Measurements from ENCODE around the gene VAV1. TPM values are rescaled to one million over a fixed set of nuclear protein-coding genes. Genes with fewer than 3 reads are reported as not detected.

Gene VAV1
- polyA plus RNA-seq, 3 donors: 1.3 to 1.7 (median 1.5) TPM

DNA sequence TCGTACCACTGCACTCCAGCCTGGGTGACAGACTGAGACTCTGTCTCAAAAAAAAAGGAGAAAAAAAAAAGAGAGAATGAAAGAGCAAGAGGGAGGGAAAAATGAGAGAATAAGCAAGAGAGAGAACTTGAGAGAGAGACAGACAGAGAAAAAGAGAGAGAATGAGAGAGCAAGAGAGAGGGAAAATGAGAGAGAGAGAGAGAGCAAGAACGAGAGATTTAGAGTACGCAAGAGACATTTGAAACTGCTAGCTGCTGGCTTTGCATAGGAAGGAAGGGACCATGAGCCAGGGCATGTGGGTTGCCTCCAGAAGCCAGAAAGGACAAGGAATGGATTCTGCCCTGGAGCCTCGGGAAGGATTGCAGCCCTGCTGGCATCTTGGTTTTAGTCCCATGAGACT lies 105.3 kb downstream of the VAV1 start:
- DNase-seq (ENCODE audit: low read depth in 3 of 3, low spot score in 2 of 3): no peak

DNA sequence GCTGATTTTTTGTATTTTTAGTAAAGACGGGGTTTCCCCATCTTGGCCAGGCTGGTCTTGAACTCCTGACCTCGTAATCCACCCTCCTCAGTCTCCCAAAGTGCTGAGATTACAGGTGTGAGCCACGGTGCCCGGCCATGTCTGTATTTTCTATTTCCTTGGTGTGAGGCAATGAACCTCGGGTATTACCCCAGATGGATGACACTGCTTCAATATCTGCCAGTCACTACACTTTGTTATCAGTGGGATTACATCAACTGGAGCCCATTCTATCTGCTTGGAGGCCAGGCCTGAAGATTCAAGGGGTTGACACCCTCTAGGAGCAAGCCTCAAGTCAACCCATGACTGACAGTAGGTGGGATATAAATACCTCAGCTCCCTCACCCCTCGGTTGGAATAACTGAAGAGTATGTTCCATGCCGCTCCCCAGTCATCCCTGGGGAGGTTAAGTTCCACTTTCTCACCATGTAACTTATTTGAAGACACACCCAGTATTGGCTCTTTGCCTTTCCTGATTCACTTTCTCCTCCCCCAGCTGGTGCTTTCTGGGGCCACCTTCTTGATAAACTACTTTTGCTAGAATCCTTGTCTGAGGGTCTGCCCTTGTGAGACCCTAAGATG lies 113.9 kb downstream of the VAV1 start:
- DNase-seq (ENCODE audit: low read depth in 3 of 3, low spot score in 2 of 3): no peak

DNA sequence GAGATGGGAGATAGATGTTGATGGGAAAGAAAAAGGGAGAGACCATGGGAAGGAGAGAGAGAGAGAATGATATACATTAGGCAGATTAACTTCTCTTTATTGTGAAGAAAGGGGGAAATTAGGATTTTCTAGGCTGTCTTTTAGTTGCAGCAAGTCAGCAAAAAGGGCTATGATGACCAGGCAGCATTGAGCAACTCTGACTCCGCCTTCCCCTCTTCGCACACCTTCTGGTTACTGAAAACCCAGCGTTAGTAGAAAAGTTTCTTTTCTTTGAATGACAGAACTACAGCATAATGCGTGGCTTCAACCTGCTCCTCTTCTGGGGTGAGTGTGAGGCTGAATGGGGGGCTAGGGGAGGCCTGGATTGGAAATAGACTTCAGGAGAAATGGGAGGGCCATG lies 114.8 kb downstream of the VAV1 start, which contains the start of gene ADGRE1:
Gene ADGRE1, plus strand, starts transcription at position 264 of the 400 bp plus-strand sequence. Its CDS starts 30 bp downstream, at position 294.
- DNase-seq (ENCODE audit: low read depth in 3 of 3, low spot score in 2 of 3): no peak

DNA sequence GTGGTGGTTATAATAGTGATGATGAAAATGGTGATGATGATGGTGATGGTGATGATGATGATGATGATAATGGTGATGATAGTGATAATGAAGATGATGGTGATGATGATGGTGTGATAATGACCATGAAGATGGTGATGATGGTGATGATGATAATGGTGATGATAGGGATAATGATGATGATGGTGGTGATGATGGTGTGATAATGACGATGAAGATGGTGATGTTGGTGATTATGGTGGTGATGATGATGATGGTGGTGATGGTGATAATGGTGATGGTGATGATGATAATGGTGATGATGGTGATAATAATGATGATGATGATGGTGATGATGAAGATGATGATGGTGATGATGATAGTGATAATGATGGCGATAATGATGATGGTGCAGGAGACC lies 116.5 kb downstream of the VAV1 start:
- no peak for DNase-seq (ENCODE audit: low read depth in 3 of 3, low spot score in 2 of 3)

DNA sequence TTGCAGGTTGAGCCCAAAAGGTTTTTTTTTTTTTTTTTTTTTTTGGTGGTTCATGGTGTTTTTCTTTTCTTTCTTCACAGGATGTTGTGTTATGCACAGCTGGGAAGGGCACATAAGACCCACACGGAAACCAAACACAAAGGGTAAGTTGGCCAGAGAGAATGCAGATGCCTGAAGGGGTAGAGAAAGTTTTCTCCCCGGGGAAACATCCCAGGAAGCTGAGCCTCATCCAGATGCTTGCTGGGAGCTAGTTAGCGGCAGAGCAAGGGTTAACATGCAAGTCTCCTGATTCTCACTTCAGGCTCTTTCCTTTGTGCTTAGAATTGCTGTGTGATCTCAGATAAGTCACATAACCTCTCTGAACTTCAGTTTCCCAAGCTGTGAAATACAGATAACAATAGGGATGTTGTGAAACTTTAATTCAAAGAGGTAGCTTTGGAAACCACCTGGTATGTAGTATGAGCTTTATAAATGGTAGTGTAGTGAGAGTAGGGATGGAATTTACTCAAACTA lies 117.9 kb downstream of the VAV1 start:
- no peak for DNase-seq (ENCODE audit: low read depth in 3 of 3, low spot score in 2 of 3)

GRCh38 chr19:6890938-6891337 lies 118.4 kb downstream of the VAV1 start:
- no peak for DNase-seq (ENCODE audit: low read depth in 3 of 3, low spot score in 2 of 3)

GRCh38 chr19:6891761-6892385 lies 119.4 kb downstream of the VAV1 start:
- no peak for DNase-seq (ENCODE audit: low read depth in 3 of 3, low spot score in 2 of 3)

GRCh38 chr19:6894313-6894712 lies 121.8 kb downstream of the VAV1 start:
- no peak for DNase-seq (ENCODE audit: low read depth in 3 of 3, low spot score in 2 of 3)

DNA sequence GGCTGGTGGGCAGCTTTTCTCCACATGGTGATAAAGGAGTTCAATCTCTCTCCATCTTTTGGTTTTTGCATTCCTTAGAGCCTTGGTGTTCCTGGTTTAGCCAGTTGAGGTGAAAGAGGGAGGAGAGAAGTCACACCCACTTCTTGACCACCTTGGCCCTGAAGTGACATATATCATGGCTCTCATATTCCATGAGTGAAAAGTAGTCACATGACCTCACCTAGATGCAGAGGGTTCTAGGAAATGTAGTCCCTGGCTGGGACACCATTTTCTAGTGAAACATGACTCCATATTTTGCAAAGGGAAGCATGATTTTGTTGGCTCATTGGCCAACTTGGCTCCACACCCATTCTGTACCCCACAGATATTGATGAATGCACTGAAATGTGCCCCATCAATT lies 130.9 kb downstream of the VAV1 start:
- no peak for DNase-seq (ENCODE audit: low read depth in 3 of 3, low spot score in 2 of 3)

GRCh38 chr19:6906559-6907060 lies 134.1 kb downstream of the VAV1 start:
- no peak for DNase-seq (ENCODE audit: low read depth in 3 of 3, low spot score in 2 of 3)

Other genes with a start within 250 kb of the VAV1 start
- under 1 TPM in 2 of 3 donors, not detected in 1; 0.14 to 0.33 TPM for gene TNFSF9, start 241.7 kb upstream of the VAV1 start, polyA plus RNA-seq (ENCODE audit: insufficient read length in 3 of 3)
- gene CD70, start 181.6 kb upstream of the VAV1 start, polyA plus RNA-seq (ENCODE audit: insufficient read length in 3 of 3): not detected
- gene TNFSF14, start 102.5 kb upstream of the VAV1 start, polyA plus RNA-seq (ENCODE audit: insufficient read length in 3 of 3): under 1 TPM in 2 of 3 donors, not detected in 1; 0.07 TPM
- 10 to 100 TPM; 17.4 to 23.4 (median 20.1) TPM for gene C3, start 52.1 kb upstream of the VAV1 start, polyA plus RNA-seq (ENCODE audit: insufficient read length in 3 of 3)
- gene GPR108, start 35.1 kb upstream of the VAV1 start, polyA plus RNA-seq (ENCODE audit: insufficient read length in 3 of 3): 10 to 100 TPM; 58.6 to 71.0 (median 62.1) TPM
- 10 to 100 TPM; 46.5 to 56.8 (median 52.8) TPM for gene TRIP10, start 33.0 kb upstream of the VAV1 start, polyA plus RNA-seq (ENCODE audit: insufficient read length in 3 of 3)
- gene SH2D3A, start 5.3 kb upstream of the VAV1 start, polyA plus RNA-seq (ENCODE audit: insufficient read length in 3 of 3): 1 to 10 TPM; 4.8 to 5.6 (median 5.0) TPM
- gene ADGRE1, start 114.9 kb downstream of the VAV1 start, polyA plus RNA-seq (ENCODE audit: insufficient read length in 3 of 3): under 1 TPM; 0.04 to 0.31 (median 0.14) TPM
- gene MBD3L2B, start 248.7 kb downstream of the VAV1 start, polyA plus RNA-seq (ENCODE audit: insufficient read length in 3 of 3): not detected

All from right renal cortex interstitium (tissue), 3 donors.